Transverse colon (tissue), 4 donors: ENCODE measurements around the gene FAM131B.

Experiments used
- CTCF ChIP-seq, 5 experiments: fragments of 200-600 bp in 3 of 5; fragments of 450-650 bp in 2 of 5; sonication (generic) in 3 of 5; IDR thresholded peaks; 1 replicate in 2 of 5; 2 replicates in 3 of 5; pipeline ENCODE4 v1.5.1; 2016 to 2017; ENCODE audit warnings: antibody characterized with exemption in 5 of 5, inconsistent platforms in 3 of 5, mild to moderate bottlenecking in 2 of 5, moderate library complexity in 1 of 5
- EP300 ChIP-seq: sonication (generic); formaldehyde crosslinking; IDR thresholded peaks from one replicate; pipeline ENCODE4 v1.6.1; 2017; ENCODE audit warnings: antibody characterized with exemption, low read depth
- POLR2A ChIP-seq: fragments of 450-650 bp; IDR thresholded peaks from one replicate; pipeline ENCODE4 v1.6.1; 2016; ENCODE audit warnings: antibody characterized with exemption, mild to moderate bottlenecking, moderate library complexity
- POLR2AphosphoS5 ChIP-seq, 3 donors: sonication (generic); formaldehyde crosslinking; IDR thresholded peaks; one replicate each; pipeline ENCODE4 v1.6.1; 2016; ENCODE audit warnings: antibody characterized with exemption in 3 of 3

GRCh38 chr7:143391462-143392404, 29.2 kb upstream of the FAM131B start:
- TF ChIP-seq POLR2A: peak; percentile 22
- no peak for TF ChIP-seq CTCF (IDR thresholded peaks at IDR 0.05)
- TF ChIP-seq POLR2AphosphoS5 (IDR thresholded peaks at IDR 0.05): peak; percentile 36 to 64 (median 60)
- no peak for TF ChIP-seq EP300
